Right atrium auricular region (tissue), 2 donors: ENCODE measurements around the gene DDIT4. TPM values are rescaled to one million over a fixed set of nuclear protein-coding genes. Genes with fewer than 3 reads are reported as not detected.

Experiments used
- DNase-seq: peaks from one replicate; pipeline ENCODE4 v3.0.0-alpha.2; 2019; ENCODE audit warnings: low spot score
- H3K27ac ChIP-seq, 2 donors: fragments of 200-600 bp; sonication (generic); 1 replicate in 1 of 2; 2 replicates in 1 of 2; pipeline ENCODE4 v1.5.1; 2016 to 2019
- H3K27me3 ChIP-seq, 2 donors: fragments of 200-600 bp; sonication (generic); one replicate each; pipeline versions ENCODE4 v1.5.1 to v1.6.0; 2017 to 2019
- H3K36me3 ChIP-seq: fragments of 200-600 bp; sonication (generic); one replicate; pipeline ENCODE4 v1.5.1; 2016
- H3K4me1 ChIP-seq, 2 donors: fragments of 200-600 bp; sonication (generic); one replicate each; pipeline versions ENCODE4 v1.5.1 to v1.6.0; 2017 to 2019
- H3K4me3 ChIP-seq, 2 donors: fragments of 200-600 bp; sonication (generic); 1 replicate in 1 of 2; 2 replicates in 1 of 2; pipeline ENCODE4 v1.5.1; 2017 to 2019; ENCODE audit warnings: mild to moderate bottlenecking in 1 of 2, moderate library complexity in 1 of 2
- H3K9me3 ChIP-seq, 2 donors: fragments of 200-600 bp; sonication (generic); one replicate each; pipeline ENCODE4 v1.5.1; 2019
- total RNA-seq, 2 donors: library from RNA; depleted of rRNA; stranded (reverse); fragments of >200 nt; gene quantifications; one replicate each; pipeline ENCODE4 v1.1.0, GENCODE V29; 2016
- TF ChIP-seq, protein P1 (sequence below), 2 donors: fragments of 200-600 bp; sonication (generic); IDR thresholded peaks; one replicate each; pipeline ENCODE4 v1.5.1; 2019; ENCODE audit warnings: antibody characterized with exemption in 2 of 2

Gene DDIT4
- total RNA-seq, 2 donors from 2014 or later: 100 to 136 TPM

- TF ChIP-seq, protein P1, sequence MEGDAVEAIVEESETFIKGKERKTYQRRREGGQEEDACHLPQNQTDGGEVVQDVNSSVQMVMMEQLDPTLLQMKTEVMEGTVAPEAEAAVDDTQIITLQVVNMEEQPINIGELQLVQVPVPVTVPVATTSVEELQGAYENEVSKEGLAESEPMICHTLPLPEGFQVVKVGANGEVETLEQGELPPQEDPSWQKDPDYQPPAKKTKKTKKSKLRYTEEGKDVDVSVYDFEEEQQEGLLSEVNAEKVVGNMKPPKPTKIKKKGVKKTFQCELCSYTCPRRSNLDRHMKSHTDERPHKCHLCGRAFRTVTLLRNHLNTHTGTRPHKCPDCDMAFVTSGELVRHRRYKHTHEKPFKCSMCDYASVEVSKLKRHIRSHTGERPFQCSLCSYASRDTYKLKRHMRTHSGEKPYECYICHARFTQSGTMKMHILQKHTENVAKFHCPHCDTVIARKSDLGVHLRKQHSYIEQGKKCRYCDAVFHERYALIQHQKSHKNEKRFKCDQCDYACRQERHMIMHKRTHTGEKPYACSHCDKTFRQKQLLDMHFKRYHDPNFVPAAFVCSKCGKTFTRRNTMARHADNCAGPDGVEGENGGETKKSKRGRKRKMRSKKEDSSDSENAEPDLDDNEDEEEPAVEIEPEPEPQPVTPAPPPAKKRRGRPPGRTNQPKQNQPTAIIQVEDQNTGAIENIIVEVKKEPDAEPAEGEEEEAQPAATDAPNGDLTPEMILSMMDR (IDR thresholded peaks at IDR 0.05): no peak
- Histone ChIP-seq H3K27ac (peak overlapping the region; percentile 51 to 72), H3K36me3 (peaks cover 32% of the 10 kb centered on the region), H3K4me3 (no peak overlapping the region), H3K4me1 (peaks cover 0 to 35% of the 10 kb centered on the region in 2 donors), H3K9me3 (no peaks in the 10 kb centered on the region), H3K27me3 (no peaks in the 10 kb centered on the region)
- DNase-seq: no peak
These were observed 35.1 kb upstream of the DDIT4 start for GRCh38 chr10:72238392-72239175.

DNA sequence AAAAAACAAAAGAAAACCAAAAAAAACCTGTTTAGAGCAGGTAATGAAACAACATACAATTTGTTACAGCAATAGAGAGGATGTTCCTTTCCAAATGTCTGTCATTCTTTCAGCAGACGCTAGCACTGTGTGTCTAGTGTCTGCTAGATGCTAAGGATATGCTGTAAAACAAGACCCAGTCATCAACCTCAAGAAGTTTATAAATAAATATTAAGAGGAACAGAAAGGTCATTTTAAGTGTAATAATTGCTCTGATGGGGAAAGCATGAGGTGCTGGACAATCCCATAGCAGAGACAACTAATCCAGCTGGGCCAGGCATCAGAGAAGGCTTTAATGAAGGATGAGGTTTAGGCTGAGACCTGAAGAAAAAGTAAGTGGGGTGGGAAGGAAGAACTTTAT, 34.3 kb upstream of the DDIT4 start:
- no peak for DNase-seq

DNA sequence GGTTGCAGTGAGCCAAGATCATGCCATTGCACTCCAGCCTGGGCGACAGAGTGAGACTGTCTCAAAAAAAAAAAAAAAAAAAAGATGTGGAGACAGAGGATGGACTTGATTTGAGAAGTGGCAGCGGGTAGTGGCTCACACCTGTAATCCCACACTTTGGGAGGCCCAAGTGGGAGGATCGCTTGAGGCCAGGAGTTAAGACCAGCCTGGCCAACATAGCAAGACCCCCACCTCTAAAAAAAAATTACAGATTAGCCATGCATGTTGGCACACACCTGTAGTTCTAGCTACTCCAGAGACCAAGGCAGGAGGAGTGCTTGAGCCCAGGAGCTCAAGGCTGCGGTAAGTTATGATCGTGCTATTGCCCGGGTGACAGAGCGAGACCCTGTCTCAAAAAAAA, 33.4 kb upstream of the DDIT4 start:
- Histone ChIP-seq H3K9me3 (no peaks in the 10 kb centered on the region), H3K27ac (no peak overlapping the region), H3K27me3 (no peaks in the 10 kb centered on the region), H3K36me3 (peaks cover 14% of the 10 kb centered on the region), H3K4me3 (no peak overlapping the region), H3K4me1 (peaks cover 0 to 53% of the 10 kb centered on the region in 2 donors)
- no peak for DNase-seq
- TF ChIP-seq, protein P1 (IDR thresholded peaks at IDR 0.05): no peak

More for the DNA sequence above, 34.3 kb upstream of the DDIT4 start:
- no peaks in the 10 kb centered on the region for H3K27me3 ChIP-seq
- peaks cover 0 to 44% of the 10 kb centered on the region in 2 donors for H3K4me1 ChIP-seq
- H3K9me3 ChIP-seq: no peaks in the 10 kb centered on the region
- H3K27ac ChIP-seq: peak overlapping the region in 1 of 2 donors; percentile 72
- H3K36me3 ChIP-seq: peaks cover 24% of the 10 kb centered on the region
- no peak overlapping the region for H3K4me3 ChIP-seq
- TF ChIP-seq, protein P1 (IDR thresholded peaks at IDR 0.05): no peak

- H3K4me3 ChIP-seq: no peak overlapping the region
- peaks cover 0 to 67% of the 10 kb centered on the region in 2 donors for H3K4me1 ChIP-seq
- peaks cover 6% of the 10 kb centered on the region for H3K36me3 ChIP-seq
- H3K27ac ChIP-seq: peak overlapping the region; percentile 91 to 96
- H3K27me3 ChIP-seq: no peaks in the 10 kb centered on the region
- DNase-seq: no peak
- TF ChIP-seq, protein P1 (IDR thresholded peaks at IDR 0.05): no peak
- H3K9me3 ChIP-seq: no peaks in the 10 kb centered on the region
These were observed 32.0 kb upstream of the DDIT4 start for GRCh38 chr10:72241691-72242252.

GRCh38 chr10:72242675-72243074, 31.0 kb upstream of the DDIT4 start:
- peak overlapping the region; percentile 91 to 96 for H3K27ac ChIP-seq
- DNase-seq: peak; percentile 84
- no peaks in the 10 kb centered on the region for H3K36me3 ChIP-seq
- H3K4me1 ChIP-seq: peaks cover 0 to 76% of the 10 kb centered on the region in 2 donors
- H3K4me3 ChIP-seq: no peak overlapping the region
- no peaks in the 10 kb centered on the region for H3K9me3 ChIP-seq
- no peaks in the 10 kb centered on the region for H3K27me3 ChIP-seq
- TF ChIP-seq, protein P1 (IDR thresholded peaks at IDR 0.05): no peak
